GM12878 (cell line): Measurements from ENCODE around the gene CSMD2. TPM values are rescaled to one million over a fixed set of nuclear protein-coding genes. Genes with fewer than 3 reads are reported as not detected.

Experiments used
- ATAC-seq: fragments of 200-7000 bp; cut with Tn5 transposase; 3 replicates; pipeline ENCODE4 v1.9.1; 2020; ENCODE audit warnings: mild to moderate bottlenecking, moderate library complexity
- BruUV-seq: library from RNA; stranded (reverse); fragments of 400-500 nt; replicated peaks from 2 replicates; lab custom pipeline; 2021; lab: Mats Ljungman, UMichigan
- CTCF ChIA-PET: fragments of 300-600 bp; sonication (Branson Sonifier 250); formaldehyde crosslinking; extraction: SDS; loops from one replicate; lab custom pipeline; 2021; ENCODE audit warnings: inconsistent platforms; lab: Yijun Ruan, JAX
- POLR2A ChIA-PET: fragments of 350-600 bp; formaldehyde crosslinking; extraction: SDS; loops from one replicate; lab custom pipeline; 2021; ENCODE audit warnings: inconsistent platforms; lab: Charles Lee
- RAD21 ChIA-PET: fragments of 300-600 bp; sonication (Branson Sonifier 250); formaldehyde crosslinking; loops from one replicate; lab custom pipeline; 2023; ENCODE audit warnings: antibody characterized with exemption; ENCODE audit not compliant: unreplicated experiment; lab: Charles Lee
- SMC1A ChIA-PET: fragments of 300-600 bp; sonication (Branson Sonifier 250); formaldehyde crosslinking; loops from one replicate; lab custom pipeline; 2023; ENCODE audit not compliant: unreplicated experiment, uncharacterized antibody; lab: Charles Lee
- DNase-seq: peaks from one replicate; pipeline ENCODE4 v3.0.0-alpha.2; 2011; ENCODE audit warnings: low read depth, low spot score
- FAIRE-seq: peaks from 3 replicates; lab custom pipeline; 2011; peaks lifted over from hg19 to GRCh38; lab: Jason Lieb, UNC
- H2AFZ ChIP-seq: 2 replicates; pipeline ENCODE4 v1.6.0; 2011; ENCODE audit warnings: low read depth, low read length, control low read depth; ENCODE audit not compliant: control insufficient read depth
- H3K27ac ChIP-seq: 2 replicates; pipeline ENCODE4 v1.5.1; 2011; ENCODE audit warnings: control low read depth; ENCODE audit not compliant: control insufficient read depth, insufficient read depth
- H3K27me3 ChIP-seq, 2 experiments: replicated peaks in 1 of 2; 2 replicates each; pipeline versions ENCODE4 v1.6.0 to v1.6.1; 2011; ENCODE audit warnings: low read length in 1 of 2; ENCODE audit not compliant: control insufficient read depth in 2 of 2, insufficient read depth in 2 of 2
- H3K36me3 ChIP-seq, 2 experiments: 2 replicates each; pipeline ENCODE4 v1.5.1; 2011; ENCODE audit warnings: low read length in 1 of 2; ENCODE audit not compliant: control insufficient read depth in 2 of 2, insufficient read depth in 2 of 2
- H3K4me1 ChIP-seq: 2 replicates; pipeline ENCODE4 v1.6.1; 2011; ENCODE audit warnings: mild to moderate bottlenecking, low read length, moderate library complexity, mixed read lengths; ENCODE audit not compliant: control insufficient read depth, insufficient read depth
- H3K4me2 ChIP-seq: 2 replicates; pipeline ENCODE4 v1.6.0; 2011; ENCODE audit warnings: control low read depth; ENCODE audit not compliant: control insufficient read depth, insufficient read depth
- H3K4me3 ChIP-seq: fragments of 200-600 bp; sonication (generic); 2 replicates; pipeline ENCODE4 v1.5.1; 2016
- H3K79me2 ChIP-seq: 2 replicates; pipeline ENCODE4 v1.6.0; 2011; ENCODE audit warnings: low read length; ENCODE audit not compliant: control insufficient read depth, insufficient read depth
- H3K9ac ChIP-seq: 2 replicates; pipeline ENCODE4 v1.8.0; 2011; ENCODE audit warnings: low read length, control low read depth, mixed read lengths; ENCODE audit not compliant: control insufficient read depth, insufficient read depth
- H3K9me3 ChIP-seq: replicated peaks from 3 replicates; pipeline ENCODE4 v1.5.1; 2011; ENCODE audit warnings: mild to moderate bottlenecking, low read length; ENCODE audit not compliant: control insufficient read depth, insufficient read depth
- H4K20me1 ChIP-seq: 2 replicates; pipeline ENCODE4 v1.6.0; 2011; ENCODE audit not compliant: control insufficient read depth, insufficient read depth
- ATF7 ChIP-seq: fragments of 450-650 bp; IDR thresholded peaks from 2 replicates; pipeline ENCODE4 v1.6.1; 2016; ENCODE audit warnings: low read depth, mild to moderate bottlenecking
- BCL11A ChIP-seq: IDR thresholded peaks from 2 replicates; pipeline ENCODE4 v1.6.1; 2011; ENCODE audit warnings: low read depth, low read length
- CUX1 ChIP-seq: IDR thresholded peaks from 2 replicates; pipeline ENCODE4 v1.6.1; 2012; ENCODE audit warnings: improper control_type of control experiment, low read depth, low read length; ENCODE audit not compliant: insufficient replicate concordance
- MLLT1 ChIP-seq: fragments of 450-650 bp; IDR thresholded peaks from 2 replicates; pipeline ENCODE4 v1.6.1; 2016; ENCODE audit warnings: mild to moderate bottlenecking
- SREBF1 ChIP-seq: IDR thresholded peaks from 2 replicates; pipeline ENCODE4 v1.6.1; 2012; ENCODE audit warnings: mild to moderate bottlenecking, low read length
- WGBS: methylation state at CpG from one replicate; pipeline ENCODE4 v1.1.6; 2016; ENCODE audit warnings: low lambda C conversion rate; ENCODE audit not compliant: insufficient replicate concordance, insufficient coverage; ENCODE audit errors: missing lambda C conversion rate; 5-methylcytosine and 5-hydroxymethylcytosine counted together
- in situ Hi-C: fragments of 300-500 bp; cut with MboI; formaldehyde crosslinking; loops from 9 replicates; pipeline ENCODE4 v1.14.3; 2018; ENCODE audit warnings: mixed read lengths
- intact Hi-C: fragments of 100-400 bp; cut with micrococcal nuclease; formaldehyde crosslinking; loops from one replicate; pipeline ENCODE4 v1.14.2; 2022; ENCODE audit not compliant: unreplicated experiment
- polyA plus RNA-seq, 11 experiments: library from polyadenylated mRNA; depleted of rRNA in 4 of 11; unstranded in 6 of 11; stranded (reverse) in 5 of 11; fragments of >200 nt; fragmentation: Nextera tagmentation in 4 of 11; fragmentation: Illumina TruSeq in 1 of 11; extraction: Ambion mirVana in 4 of 11; extraction: Trizol in 1 of 11; gene quantifications; 1 replicate in 1 of 11; 2 replicates in 10 of 11; pipeline versions ENCODE4 v1.2.1 to v1.2.3, GENCODE V29; 2011 to 2016; ENCODE audit warnings: inconsistent platforms in 2 of 11, missing spikeins in 2 of 11, low read depth in 1 of 11
- total RNA-seq, 4 experiments: library from RNA; depleted of rRNA in 3 of 4; stranded (reverse); fragments of >200 nt in 3 of 4; fragmentation: Illumina TruSeq in 1 of 4; extraction: Trizol in 1 of 4; gene quantifications; 2 replicates each; pipeline versions ENCODE4 v1.2.1 to v1.2.3, GENCODE V29; 2013 to 2021
- TF ChIP-seq, protein P1 (sequence below): IDR thresholded peaks from 2 replicates; pipeline ENCODE4 v1.6.1; 2012; ENCODE audit warnings: mild to moderate bottlenecking, low read depth, low read length

The CSMD2 gene
- total and polyA plus RNA-seq, 10 of the 15 experiments (the other 5 are each of a cell fraction or from before 2014, with no cell fraction given): under 0.01 TPM; not detected in 9

- no peak for TF ChIP-seq SREBF1
- no peak for TF ChIP-seq ATF7
- no peak for TF ChIP-seq CUX1
- no peak for TF ChIP-seq MLLT1
Observed at GRCh38 chr1:33698361-33699035, 466.5 kb downstream of the CSMD2 start (continued).

DNA sequence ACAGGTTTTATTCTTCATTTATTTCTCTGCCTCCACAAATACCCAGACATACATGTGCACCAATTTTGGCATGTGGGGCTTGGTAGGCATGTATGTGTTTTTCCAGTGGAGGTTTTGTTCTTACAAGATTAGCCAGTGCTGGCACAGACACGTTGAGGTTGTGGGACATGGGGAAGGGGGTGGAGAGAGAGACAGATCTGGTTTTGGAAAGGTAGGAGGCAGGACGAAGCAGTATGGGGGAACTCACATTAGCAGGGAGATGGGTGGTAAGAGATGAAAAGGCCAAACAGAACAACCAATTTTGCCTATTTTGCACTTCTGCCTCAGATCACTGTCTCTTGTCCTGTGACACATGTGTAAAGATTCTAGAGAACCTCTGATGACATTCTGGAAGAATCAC is 467.2 kb downstream of the CSMD2 start:
- ChIA-PET POLR2A (no interaction called here), SMC1A (no interaction called here), RAD21 (no interaction called here), CTCF (interaction anchor here (0.6 kb wide), 1 partner anchor 1178 kb away, joined by 3 read pairs; no protein-coding TSS in a partner anchor)
- FAIRE-seq (no peak), DNase-seq (no peak), ATAC-seq (no peak)
- H2AFZ ChIP-seq: no peak overlapping the region
- no peak overlapping the region for H3K4me2 ChIP-seq
- WGBS: 0% methylated on average over 2 of the region's 2 CpGs
- no peaks in the 10 kb centered on the region for H3K36me3 ChIP-seq
- no peak overlapping the region for H3K4me3 ChIP-seq
- BruUV-seq: no TSS peak
- no peaks in the 10 kb centered on the region for H3K79me2 ChIP-seq
- H4K20me1 ChIP-seq: no peaks in the 10 kb centered on the region
- H3K4me1 ChIP-seq: no peaks in the 10 kb centered on the region
- H3K27me3 ChIP-seq: peaks cover 0 to 3% of the 10 kb centered on the region in 2 experiments; a peak in 2 of 4 replicates
- in situ Hi-C loops: no loop called here
- H3K9me3 ChIP-seq: no peaks in the 10 kb centered on the region
- intact Hi-C loops: no loop called here
- no peak overlapping the region for H3K9ac ChIP-seq
- H3K27ac ChIP-seq: no peak overlapping the region
- TF ChIP-seq BCL11A: no peak
- TF ChIP-seq, protein P1, sequence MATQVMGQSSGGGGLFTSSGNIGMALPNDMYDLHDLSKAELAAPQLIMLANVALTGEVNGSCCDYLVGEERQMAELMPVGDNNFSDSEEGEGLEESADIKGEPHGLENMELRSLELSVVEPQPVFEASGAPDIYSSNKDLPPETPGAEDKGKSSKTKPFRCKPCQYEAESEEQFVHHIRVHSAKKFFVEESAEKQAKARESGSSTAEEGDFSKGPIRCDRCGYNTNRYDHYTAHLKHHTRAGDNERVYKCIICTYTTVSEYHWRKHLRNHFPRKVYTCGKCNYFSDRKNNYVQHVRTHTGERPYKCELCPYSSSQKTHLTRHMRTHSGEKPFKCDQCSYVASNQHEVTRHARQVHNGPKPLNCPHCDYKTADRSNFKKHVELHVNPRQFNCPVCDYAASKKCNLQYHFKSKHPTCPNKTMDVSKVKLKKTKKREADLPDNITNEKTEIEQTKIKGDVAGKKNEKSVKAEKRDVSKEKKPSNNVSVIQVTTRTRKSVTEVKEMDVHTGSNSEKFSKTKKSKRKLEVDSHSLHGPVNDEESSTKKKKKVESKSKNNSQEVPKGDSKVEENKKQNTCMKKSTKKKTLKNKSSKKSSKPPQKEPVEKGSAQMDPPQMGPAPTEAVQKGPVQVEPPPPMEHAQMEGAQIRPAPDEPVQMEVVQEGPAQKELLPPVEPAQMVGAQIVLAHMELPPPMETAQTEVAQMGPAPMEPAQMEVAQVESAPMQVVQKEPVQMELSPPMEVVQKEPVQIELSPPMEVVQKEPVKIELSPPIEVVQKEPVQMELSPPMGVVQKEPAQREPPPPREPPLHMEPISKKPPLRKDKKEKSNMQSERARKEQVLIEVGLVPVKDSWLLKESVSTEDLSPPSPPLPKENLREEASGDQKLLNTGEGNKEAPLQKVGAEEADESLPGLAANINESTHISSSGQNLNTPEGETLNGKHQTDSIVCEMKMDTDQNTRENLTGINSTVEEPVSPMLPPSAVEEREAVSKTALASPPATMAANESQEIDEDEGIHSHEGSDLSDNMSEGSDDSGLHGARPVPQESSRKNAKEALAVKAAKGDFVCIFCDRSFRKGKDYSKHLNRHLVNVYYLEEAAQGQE: no peak
